ENCODE data around the gene ATP8A2.

DNA sequence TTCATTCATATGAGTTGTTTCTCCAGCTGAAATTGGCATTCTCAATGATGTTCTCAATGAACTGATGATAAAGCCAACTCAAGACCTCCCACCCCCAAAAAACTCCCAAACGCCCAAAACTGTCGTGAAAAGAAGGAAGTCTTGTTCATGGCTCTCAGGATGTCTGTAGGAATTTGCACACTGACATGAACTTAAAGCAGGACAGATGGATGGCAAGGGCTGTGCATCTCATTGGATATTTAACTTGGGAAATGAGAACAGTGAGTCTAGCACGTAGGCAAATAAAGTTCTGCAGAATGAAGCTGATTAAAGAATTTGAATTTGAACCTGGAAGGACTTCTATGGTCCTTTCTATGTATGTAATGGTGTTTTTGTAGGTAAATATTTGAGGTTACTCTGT is 374.4 kb downstream of the ATP8A2 start:
- TF ChIP-seq, protein P1, sequence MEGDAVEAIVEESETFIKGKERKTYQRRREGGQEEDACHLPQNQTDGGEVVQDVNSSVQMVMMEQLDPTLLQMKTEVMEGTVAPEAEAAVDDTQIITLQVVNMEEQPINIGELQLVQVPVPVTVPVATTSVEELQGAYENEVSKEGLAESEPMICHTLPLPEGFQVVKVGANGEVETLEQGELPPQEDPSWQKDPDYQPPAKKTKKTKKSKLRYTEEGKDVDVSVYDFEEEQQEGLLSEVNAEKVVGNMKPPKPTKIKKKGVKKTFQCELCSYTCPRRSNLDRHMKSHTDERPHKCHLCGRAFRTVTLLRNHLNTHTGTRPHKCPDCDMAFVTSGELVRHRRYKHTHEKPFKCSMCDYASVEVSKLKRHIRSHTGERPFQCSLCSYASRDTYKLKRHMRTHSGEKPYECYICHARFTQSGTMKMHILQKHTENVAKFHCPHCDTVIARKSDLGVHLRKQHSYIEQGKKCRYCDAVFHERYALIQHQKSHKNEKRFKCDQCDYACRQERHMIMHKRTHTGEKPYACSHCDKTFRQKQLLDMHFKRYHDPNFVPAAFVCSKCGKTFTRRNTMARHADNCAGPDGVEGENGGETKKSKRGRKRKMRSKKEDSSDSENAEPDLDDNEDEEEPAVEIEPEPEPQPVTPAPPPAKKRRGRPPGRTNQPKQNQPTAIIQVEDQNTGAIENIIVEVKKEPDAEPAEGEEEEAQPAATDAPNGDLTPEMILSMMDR (IDR thresholded peaks at IDR 0.05), result no peak
- no peak for TF ChIP-seq EP300 (IDR thresholded peaks at IDR 0.05)
